ENCODE results near the gene INSIG1.

INSIG1 gene

GRCh38 chr7:155297517-155298287 is at the start of gene INSIG1:
TSS of gene INSIG1 (plus strand) at chr7:155297878. CDS start at chr7:155298286, 408 bp downstream.
- peak; percentile 90 for DNase-seq (ENCODE audit: low read depth)

- no peak for DNase-seq (ENCODE audit: low read depth)
Observed at GRCh38 chr7:155248366-155248756, 49.3 kb upstream of the INSIG1 start.

- no peak for DNase-seq (ENCODE audit: low read depth)
Observed at GRCh38 chr7:155251831-155252230, 45.8 kb upstream of the INSIG1 start.

- DNase-seq (ENCODE audit: low read depth): no peak
Observed at GRCh38 chr7:155252444-155252887, 45.2 kb upstream of the INSIG1 start.

GRCh38 chr7:155252892-155253501 is 44.7 kb upstream of the INSIG1 start:
- DNase-seq (ENCODE audit: low read depth): no peak

GRCh38 chr7:155254018-155254417 is 43.7 kb upstream of the INSIG1 start:
- no peak for DNase-seq (ENCODE audit: low read depth)

- DNase-seq (ENCODE audit: low read depth): no peak
Observed at GRCh38 chr7:155255071-155255470, 42.6 kb upstream of the INSIG1 start.

- DNase-seq (ENCODE audit: low read depth): no peak
Observed at GRCh38 chr7:155255621-155256020, 42.1 kb upstream of the INSIG1 start.

GRCh38 chr7:155256081-155256760 is 41.5 kb upstream of the INSIG1 start:
- no peak for DNase-seq (ENCODE audit: low read depth)

- no peak for DNase-seq (ENCODE audit: low read depth)
Observed at GRCh38 chr7:155256761-155257481, 40.8 kb upstream of the INSIG1 start.

- peak; percentile 86 for DNase-seq (ENCODE audit: low read depth)
Observed at GRCh38 chr7:155257482-155258225, 40.0 kb upstream of the INSIG1 start.

- peak; percentile 78 for DNase-seq (ENCODE audit: low read depth)
Observed at GRCh38 chr7:155258226-155258560, 39.5 kb upstream of the INSIG1 start.

- DNase-seq (ENCODE audit: low read depth): no peak
Observed at GRCh38 chr7:155259866-155260497, 37.7 kb upstream of the INSIG1 start.

- no peak for DNase-seq (ENCODE audit: low read depth)
Observed at GRCh38 chr7:155260498-155260872, 37.2 kb upstream of the INSIG1 start.

GRCh38 chr7:155261031-155261985 is 36.4 kb upstream of the INSIG1 start:
- DNase-seq (ENCODE audit: low read depth): no peak

- no peak for DNase-seq (ENCODE audit: low read depth)
Observed at GRCh38 chr7:155262031-155262430, 35.6 kb upstream of the INSIG1 start.

GRCh38 chr7:155263051-155263450 is 34.6 kb upstream of the INSIG1 start:
- DNase-seq (ENCODE audit: low read depth): no peak

- no peak for DNase-seq (ENCODE audit: low read depth)
Observed at GRCh38 chr7:155263581-155264143, 34.0 kb upstream of the INSIG1 start.

- DNase-seq (ENCODE audit: low read depth): no peak
Observed at GRCh38 chr7:155265144-155265543, 32.5 kb upstream of the INSIG1 start.

- DNase-seq (ENCODE audit: low read depth): no peak
Observed at GRCh38 chr7:155265961-155266360, 31.7 kb upstream of the INSIG1 start.

Data from fibroblast of the conjunctiva (primary cell).